Panc1 (cell line): ENCODE measurements around the gene EMB. TPM values are rescaled to one million over a fixed set of nuclear protein-coding genes. Genes with fewer than 3 reads are reported as not detected.
A peak's percentile ranks its signal among the peaks of the same experiment; 100 is the strongest.
"Not testable (repeated sequence)": the region's sequence is repeated elsewhere in the genome, so short reads cannot be mapped to it uniquely, and the experiment has no call there.

Experiments used
- ATAC-seq: fragments of 200-7000 bp; cut with Tn5 transposase; 2 replicates; pipeline ENCODE4 v1.9.1; 2020; ENCODE audit warnings: mild to moderate bottlenecking, moderate library complexity
- BruUV-seq: library from RNA; stranded (reverse); fragments of 400-500 nt; replicated peaks from 2 replicates; lab custom pipeline; 2021; lab: Mats Ljungman, UMichigan
- CTCF ChIA-PET: fragments of 300-600 bp; sonication (Branson Sonifier 250); formaldehyde crosslinking; loops from one replicate; lab custom pipeline; 2022; ENCODE audit warnings: antibody characterized with exemption; lab: Charles Lee
- POLR2A ChIA-PET: fragments of 300-600 bp; sonication (Branson Sonifier 250); formaldehyde crosslinking; loops from one replicate; lab custom pipeline; 2022; ENCODE audit warnings: antibody characterized with exemption; lab: Charles Lee
- DNase-seq: peaks from one replicate; pipeline ENCODE4 v3.0.0-alpha.2; 2010; ENCODE audit warnings: low read depth, low spot score
- H3K27ac ChIP-seq: 2 replicates; pipeline ENCODE4 v1.5.1; 2011; ENCODE audit warnings: mild to moderate bottlenecking, low read length, inconsistent platforms
- H3K27me3 ChIP-seq: fragments of 200-500 bp; sonication (Bioruptor generic); 2 replicates; pipeline ENCODE4 v1.6.0; 2014; ENCODE audit warnings: low read length, inconsistent platforms; ENCODE audit not compliant: control insufficient read depth, insufficient read depth
- H3K36me3 ChIP-seq: fragments of 200-500 bp; sonication (Bioruptor generic); 2 replicates; pipeline ENCODE4 v1.5.1; 2014; ENCODE audit warnings: inconsistent platforms, mild to moderate bottlenecking, low read length, moderate library complexity; ENCODE audit not compliant: control insufficient read depth, insufficient read depth
- H3K4me1 ChIP-seq: 2 replicates; pipeline ENCODE4 v1.5.1; 2011; ENCODE audit warnings: inconsistent platforms, mild to moderate bottlenecking, low read length, moderate library complexity; ENCODE audit not compliant: control insufficient read depth, insufficient read depth
- H3K4me3 ChIP-seq, 2 experiments: 2 replicates each; pipeline ENCODE4 v1.5.1; 2011 to 2012; ENCODE audit warnings: low read depth in 2 of 2, low read length in 2 of 2, mild to moderate bottlenecking in 2 of 2, inconsistent platforms in 1 of 2, moderate library complexity in 1 of 2
- H3K9me3 ChIP-seq: fragments of 200-500 bp; sonication (Bioruptor generic); 2 replicates; pipeline ENCODE4 v1.5.1; 2014; ENCODE audit warnings: low read depth, mild to moderate bottlenecking, inconsistent platforms, low read length, moderate library complexity; ENCODE audit not compliant: control insufficient read depth, insufficient read depth
- POLR2AphosphoS5 ChIP-seq: IDR thresholded peaks from 2 replicates; pipeline ENCODE4 v1.6.1; 2012; ENCODE audit warnings: mild to moderate bottlenecking, low read depth, low read length, moderate library complexity
- SIN3A ChIP-seq: IDR thresholded peaks from 2 replicates; pipeline ENCODE4 v1.6.1; 2012; ENCODE audit warnings: low read depth, mild to moderate bottlenecking, low read length, moderate library complexity, borderline replicate concordance; ENCODE audit not compliant: insufficient read depth
- TCF7L2 ChIP-seq: IDR thresholded peaks from 2 replicates; pipeline ENCODE4 v1.6.1; 2011; ENCODE audit warnings: mild to moderate bottlenecking, low read depth, low read length, inconsistent platforms
- in situ Hi-C: cut with HindIII; loops from 2 replicates; pipeline ENCODE4 v1.10.0; 2016; ENCODE audit warnings: low sequenced_read_pairs, low pct_unique_long_range_greater_than_20kb
- intact Hi-C: fragments of 100-400 bp; cut with micrococcal nuclease; formaldehyde crosslinking; loops from one replicate; pipeline ENCODE4 v1.10.0; 2022; ENCODE audit not compliant: unreplicated experiment
- total RNA-seq: library from RNA; stranded (reverse); gene quantifications from one replicate; pipeline ENCODE4 v1.2.1, GENCODE V29; 2021; ENCODE audit not compliant: unreplicated experiment
- TF ChIP-seq, protein P1 (sequence below): fragments of 450-650 bp; IDR thresholded peaks from 2 replicates; pipeline ENCODE4 v1.5.1; 2017; ENCODE audit warnings: mild to moderate bottlenecking
- TF ChIP-seq, protein P2 (sequence below), 2 experiments: IDR thresholded peaks; 2 replicates each; pipeline ENCODE4 v1.6.1; 2011 to 2012; ENCODE audit warnings: low read depth in 2 of 2, control low read depth in 1 of 2, low read length in 1 of 2, mild to moderate bottlenecking in 1 of 2, moderate library complexity in 1 of 2; ENCODE audit not compliant: insufficient read depth in 1 of 2

EMB gene
- total RNA-seq, 1 experiment from 2014 or later, result 65.9 TPM

DNA sequence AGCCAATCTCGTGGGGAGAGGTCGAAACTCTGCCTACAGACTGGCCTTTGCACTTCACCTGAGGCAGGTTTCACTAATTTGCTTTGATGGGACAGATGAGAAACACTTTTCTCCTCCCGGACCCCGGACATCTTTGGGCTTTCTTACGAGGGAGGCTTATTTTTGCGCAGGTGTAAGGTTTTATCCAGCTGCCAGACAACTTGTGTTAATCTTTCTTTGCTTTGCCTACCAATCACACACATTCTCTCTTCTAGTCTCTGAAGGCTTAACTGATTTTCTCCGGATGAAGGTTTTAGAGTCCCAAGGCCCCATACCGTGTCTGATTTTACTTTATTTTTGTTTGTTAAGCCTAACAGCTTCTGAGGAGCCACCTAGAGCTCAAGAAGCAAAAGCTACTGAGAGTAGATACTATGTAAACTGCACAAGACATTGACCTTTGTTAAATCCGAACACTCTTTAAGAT lies 436 bp upstream of the EMB start:
- peaks cover 4% of the 10 kb centered on the region; the same call in 1 of the 2 replicates for H3K4me1 ChIP-seq
- in situ Hi-C loops (no loop called here), intact Hi-C loops (no loop called here)
- H3K27me3 ChIP-seq, result no peaks in the 10 kb centered on the region
- DNase-seq (peak; percentile 24), ATAC-seq (peak; percentile 50)
- peak overlapping the region; percentile 95 for H3K27ac ChIP-seq
- no peaks in the 10 kb centered on the region for H3K9me3 ChIP-seq
- CTCF ChIA-PET, result interaction anchor here (0.8 kb wide), 1 partner anchor 310 kb away, joined by 3 read pairs; no protein-coding TSS in a partner anchor
- POLR2A ChIA-PET, result no interaction called here
- no peaks in the 10 kb centered on the region for H3K36me3 ChIP-seq
- no TSS peak for BruUV-seq
- peak overlapping the region; percentile 74 to 84 for H3K4me3 ChIP-seq
- TF ChIP-seq, protein P1, sequence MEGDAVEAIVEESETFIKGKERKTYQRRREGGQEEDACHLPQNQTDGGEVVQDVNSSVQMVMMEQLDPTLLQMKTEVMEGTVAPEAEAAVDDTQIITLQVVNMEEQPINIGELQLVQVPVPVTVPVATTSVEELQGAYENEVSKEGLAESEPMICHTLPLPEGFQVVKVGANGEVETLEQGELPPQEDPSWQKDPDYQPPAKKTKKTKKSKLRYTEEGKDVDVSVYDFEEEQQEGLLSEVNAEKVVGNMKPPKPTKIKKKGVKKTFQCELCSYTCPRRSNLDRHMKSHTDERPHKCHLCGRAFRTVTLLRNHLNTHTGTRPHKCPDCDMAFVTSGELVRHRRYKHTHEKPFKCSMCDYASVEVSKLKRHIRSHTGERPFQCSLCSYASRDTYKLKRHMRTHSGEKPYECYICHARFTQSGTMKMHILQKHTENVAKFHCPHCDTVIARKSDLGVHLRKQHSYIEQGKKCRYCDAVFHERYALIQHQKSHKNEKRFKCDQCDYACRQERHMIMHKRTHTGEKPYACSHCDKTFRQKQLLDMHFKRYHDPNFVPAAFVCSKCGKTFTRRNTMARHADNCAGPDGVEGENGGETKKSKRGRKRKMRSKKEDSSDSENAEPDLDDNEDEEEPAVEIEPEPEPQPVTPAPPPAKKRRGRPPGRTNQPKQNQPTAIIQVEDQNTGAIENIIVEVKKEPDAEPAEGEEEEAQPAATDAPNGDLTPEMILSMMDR, result no peak
- TF ChIP-seq POLR2AphosphoS5 (no peak), SIN3A (no peak), TCF7L2 (no peak)
- TF ChIP-seq, protein P2, sequence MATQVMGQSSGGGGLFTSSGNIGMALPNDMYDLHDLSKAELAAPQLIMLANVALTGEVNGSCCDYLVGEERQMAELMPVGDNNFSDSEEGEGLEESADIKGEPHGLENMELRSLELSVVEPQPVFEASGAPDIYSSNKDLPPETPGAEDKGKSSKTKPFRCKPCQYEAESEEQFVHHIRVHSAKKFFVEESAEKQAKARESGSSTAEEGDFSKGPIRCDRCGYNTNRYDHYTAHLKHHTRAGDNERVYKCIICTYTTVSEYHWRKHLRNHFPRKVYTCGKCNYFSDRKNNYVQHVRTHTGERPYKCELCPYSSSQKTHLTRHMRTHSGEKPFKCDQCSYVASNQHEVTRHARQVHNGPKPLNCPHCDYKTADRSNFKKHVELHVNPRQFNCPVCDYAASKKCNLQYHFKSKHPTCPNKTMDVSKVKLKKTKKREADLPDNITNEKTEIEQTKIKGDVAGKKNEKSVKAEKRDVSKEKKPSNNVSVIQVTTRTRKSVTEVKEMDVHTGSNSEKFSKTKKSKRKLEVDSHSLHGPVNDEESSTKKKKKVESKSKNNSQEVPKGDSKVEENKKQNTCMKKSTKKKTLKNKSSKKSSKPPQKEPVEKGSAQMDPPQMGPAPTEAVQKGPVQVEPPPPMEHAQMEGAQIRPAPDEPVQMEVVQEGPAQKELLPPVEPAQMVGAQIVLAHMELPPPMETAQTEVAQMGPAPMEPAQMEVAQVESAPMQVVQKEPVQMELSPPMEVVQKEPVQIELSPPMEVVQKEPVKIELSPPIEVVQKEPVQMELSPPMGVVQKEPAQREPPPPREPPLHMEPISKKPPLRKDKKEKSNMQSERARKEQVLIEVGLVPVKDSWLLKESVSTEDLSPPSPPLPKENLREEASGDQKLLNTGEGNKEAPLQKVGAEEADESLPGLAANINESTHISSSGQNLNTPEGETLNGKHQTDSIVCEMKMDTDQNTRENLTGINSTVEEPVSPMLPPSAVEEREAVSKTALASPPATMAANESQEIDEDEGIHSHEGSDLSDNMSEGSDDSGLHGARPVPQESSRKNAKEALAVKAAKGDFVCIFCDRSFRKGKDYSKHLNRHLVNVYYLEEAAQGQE (IDR thresholded peaks at IDR 0.05; ENCODE audit: insufficient read depth in 1 of 2, low read depth in 2 of 2, low read length in 1 of 2), result no peak

DNA sequence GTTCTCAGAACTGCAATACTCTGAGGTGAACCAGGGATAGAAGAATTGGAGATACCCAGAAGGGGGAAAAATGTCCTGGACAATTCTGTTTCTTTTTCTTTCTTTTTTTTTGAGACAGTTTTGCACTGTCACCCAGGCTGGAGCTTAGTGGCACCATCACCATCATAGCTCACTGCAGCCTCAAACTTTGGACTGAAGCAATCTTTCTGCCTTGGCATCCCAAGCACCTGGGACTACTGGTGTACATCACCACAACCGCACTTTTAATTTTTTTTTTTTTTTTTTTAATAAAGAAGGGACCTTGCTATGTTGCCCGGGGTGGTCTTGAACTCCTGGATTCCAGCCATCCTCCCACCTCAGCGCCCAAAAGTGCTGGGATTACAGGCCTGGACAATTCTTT lies 1.9 kb downstream of the EMB start:
- Histone ChIP-seq H3K27me3 (no peaks in the 10 kb centered on the region), H3K4me3 (no peak overlapping the region), H3K9me3 (no peaks in the 10 kb centered on the region), H3K27ac (no peak overlapping the region), H3K36me3 (no peaks in the 10 kb centered on the region), H3K4me1 (peaks cover 4% of the 10 kb centered on the region; the same call in 1 of the 2 replicates)
- intact Hi-C loops (no loop called here), in situ Hi-C loops (no loop called here)
- BruUV-seq, result no TSS peak
- ChIA-PET POLR2A (no interaction called here), CTCF (no interaction called here)
- TF ChIP-seq, protein P1, result no peak
- TF ChIP-seq, protein P2 (IDR thresholded peaks at IDR 0.05; ENCODE audit: insufficient read depth in 1 of 2, low read depth in 2 of 2, low read length in 1 of 2), result no peak
- TF ChIP-seq TCF7L2 (no peak), POLR2AphosphoS5 (no peak), SIN3A (no peak)
- DNase-seq (no peak), ATAC-seq (no peak)

DNA sequence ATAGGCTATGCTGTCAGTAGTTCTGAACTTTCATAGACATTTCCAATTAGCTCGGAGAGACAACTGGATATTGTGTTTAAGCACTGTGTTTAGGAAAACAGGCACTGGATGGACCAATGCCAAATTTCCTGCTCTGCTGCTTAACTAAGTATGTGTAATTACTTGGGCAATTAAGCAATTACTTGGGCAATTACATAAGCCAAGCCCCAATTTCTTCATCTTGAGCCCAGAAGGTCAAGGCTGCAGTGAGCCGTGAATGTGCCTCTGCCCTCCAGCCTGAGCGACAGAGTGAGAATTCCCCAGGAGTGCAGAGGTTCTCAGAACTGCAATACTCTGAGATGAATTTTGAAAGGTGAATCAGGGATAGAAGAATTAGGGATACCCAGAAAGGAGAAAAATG lies 3.0 kb downstream of the EMB start:
- BruUV-seq, H3K9me3 ChIP-seq, H3K27me3 ChIP-seq, POLR2A ChIA-PET, H3K36me3 ChIP-seq, ATAC-seq, H3K4me1 ChIP-seq, intact Hi-C loops, DNase-seq, H3K4me3 ChIP-seq, in situ Hi-C loops, H3K27ac ChIP-seq, CTCF ChIA-PET: not testable (repeated sequence)
